ENCODE data around the gene KLHL36. TPM values are rescaled to one million over a fixed set of nuclear protein-coding genes. Genes with fewer than 3 reads are reported as not detected.

Gene KLHL36
- total and polyA plus RNA-seq, 9 of the 15 experiments (the other 6 are each of a cell fraction or from before 2014, with no cell fraction given) = 2.1 to 51.2 (median 18.5) TPM

DNA sequence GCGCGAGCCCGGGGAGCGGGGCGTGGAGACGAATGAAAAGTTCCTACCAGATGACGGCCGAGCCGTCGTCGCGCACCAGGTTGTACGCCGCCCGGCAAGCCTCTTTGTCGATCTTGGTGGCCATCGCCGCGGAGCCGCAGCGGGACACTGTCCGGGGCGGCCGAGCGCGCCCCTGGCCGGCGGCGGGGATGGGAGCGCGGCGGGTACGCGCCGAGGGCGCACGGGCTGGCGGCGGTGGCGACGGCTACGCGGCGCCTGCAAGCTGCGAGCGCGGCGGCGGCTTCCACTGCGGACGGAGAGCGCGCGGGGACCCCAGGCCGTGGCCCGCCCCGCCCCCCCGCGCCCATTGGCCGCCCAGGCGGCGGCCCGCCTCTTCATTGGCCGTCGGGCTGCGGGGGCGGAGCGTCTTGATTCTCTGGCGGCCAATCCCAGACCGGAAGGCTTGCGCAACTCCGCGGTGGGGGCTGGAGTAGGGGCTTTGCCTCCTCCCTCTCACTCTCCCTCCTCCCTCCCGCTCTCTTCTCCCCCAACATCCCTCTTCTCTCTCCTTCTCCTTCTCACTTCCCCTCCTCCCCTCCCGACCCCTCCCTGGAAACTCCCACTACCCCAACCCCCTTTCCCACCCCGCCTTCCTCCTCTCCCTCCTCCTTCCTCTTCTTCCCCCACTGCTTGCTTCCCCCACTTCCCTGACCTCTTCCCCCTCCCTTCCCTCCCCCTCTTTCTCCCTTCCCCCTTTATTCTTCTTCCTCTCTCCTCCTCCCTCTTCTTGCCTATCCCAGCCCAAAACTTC, 30.3 kb upstream of the KLHL36 start, which contains the start of gene COTL1 (continued):
- no peak for TF ChIP-seq FOSL1 (tag; conservative IDR thresholded peaks at IDR 0.05)
- TF ChIP-seq PPARD (CRISPR knock-in tag; IDR thresholded peaks at IDR 0.05) = no peak
- TF ChIP-seq ZNF518B (CRISPR knock-in tag; IDR thresholded peaks at IDR 0.05) = no peak
- TF ChIP-seq POLR3A (IDR thresholded peaks at IDR 0.05; ENCODE audit: borderline replicate concordance, extremely low read depth, insufficient read depth, insufficient read length) = no peak
- TF ChIP-seq TCFL5 (CRISPR knock-in tag; conservative IDR thresholded peaks at IDR 0.05) = no peak
- peak; percentile 68 for TF ChIP-seq SP2 (IDR thresholded peaks at IDR 0.05; ENCODE audit: extremely low read depth, low read depth, low read length, poor library complexity, severe bottlenecking)
- TF ChIP-seq, protein P1, sequence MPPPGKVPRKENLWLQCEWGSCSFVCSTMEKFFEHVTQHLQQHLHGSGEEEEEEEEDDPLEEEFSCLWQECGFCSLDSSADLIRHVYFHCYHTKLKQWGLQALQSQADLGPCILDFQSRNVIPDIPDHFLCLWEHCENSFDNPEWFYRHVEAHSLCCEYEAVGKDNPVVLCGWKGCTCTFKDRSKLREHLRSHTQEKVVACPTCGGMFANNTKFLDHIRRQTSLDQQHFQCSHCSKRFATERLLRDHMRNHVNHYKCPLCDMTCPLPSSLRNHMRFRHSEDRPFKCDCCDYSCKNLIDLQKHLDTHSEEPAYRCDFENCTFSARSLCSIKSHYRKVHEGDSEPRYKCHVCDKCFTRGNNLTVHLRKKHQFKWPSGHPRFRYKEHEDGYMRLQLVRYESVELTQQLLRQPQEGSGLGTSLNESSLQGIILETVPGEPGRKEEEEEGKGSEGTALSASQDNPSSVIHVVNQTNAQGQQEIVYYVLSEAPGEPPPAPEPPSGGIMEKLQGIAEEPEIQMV (tag; conservative IDR thresholded peaks at IDR 0.05; ENCODE audit: low read depth) = no peak
- no peak for TF ChIP-seq HDAC2 (IDR thresholded peaks at IDR 0.05)
- TF ChIP-seq NR2F6 (CRISPR knock-in tag; IDR thresholded peaks at IDR 0.05) = peak; percentile 55; the same call in 1 of the 2 replicates
- no peak for TF ChIP-seq CBFB (CRISPR knock-in tag; IDR thresholded peaks at IDR 0.05)
- no peak; the same call in 1 of the 2 replicates for TF ChIP-seq ZNF766 (CRISPR knock-in tag; conservative IDR thresholded peaks at IDR 0.05)
- peak; percentile 79 for TF ChIP-seq SIN3B (IDR thresholded peaks at IDR 0.05; ENCODE audit: low read depth)
- no peak; the same call in 1 of the 2 replicates for TF ChIP-seq ESRRA (IDR thresholded peaks at IDR 0.05; ENCODE audit: borderline replicate concordance, low read depth)
- no peak for TF ChIP-seq TAF7 (tag; IDR thresholded peaks at IDR 0.05)
- 0 out of 2 replicates have a peak, but pooled peaks have one; percentile 20 for TF ChIP-seq PHB2 (IDR thresholded peaks at IDR 0.05; ENCODE audit: low read depth)
- no peak for TF ChIP-seq ZNF699 (CRISPR knock-in tag; IDR thresholded peaks at IDR 0.05; ENCODE audit: insufficient replicate concordance)
- TF ChIP-seq POLR2A (conservative IDR thresholded peaks at IDR 0.05) = no peak
- no peak for TF ChIP-seq ZNF217 (CRISPR knock-in tag; IDR thresholded peaks at IDR 0.05)
- TF ChIP-seq FOXM1 (IDR thresholded peaks at IDR 0.05; ENCODE audit: low read depth) = no peak
- peak; percentile 79; the same call in 1 of the 2 replicates for TF ChIP-seq FOXM1 (CRISPR knock-in tag; IDR thresholded peaks at IDR 0.05; ENCODE audit: low read depth)
- no peak for TF ChIP-seq IFI16 (CRISPR knock-in tag; IDR thresholded peaks at IDR 0.05)
- no peak for TF ChIP-seq NCOA6 (IDR thresholded peaks at IDR 0.05)
- TF ChIP-seq ZEB2 (IDR thresholded peaks at IDR 0.05) = no peak
- TF ChIP-seq BMI1 (IDR thresholded peaks at IDR 0.05; ENCODE audit: low read length) = no peak
- no peak for TF ChIP-seq ZNF764 (CRISPR knock-in tag; IDR thresholded peaks at IDR 0.05; ENCODE audit: low read depth)
- no peak for TF ChIP-seq BRCA1 (IDR thresholded peaks at IDR 0.05)
- no peak for TF ChIP-seq BRCA1 (CRISPR knock-in tag; IDR thresholded peaks at IDR 0.05)
- TF ChIP-seq ZNF431 (CRISPR knock-in tag; IDR thresholded peaks at IDR 0.05) = no peak
